Lower lobe of right lung (tissue), 2 donors: ENCODE measurements around the gene SCP2. TPM values are rescaled to one million over a fixed set of nuclear protein-coding genes. Genes with fewer than 3 reads are reported as not detected.

Source experiments
- ATAC-seq, 2 donors: fragments of 200-7000 bp; cut with Tn5 transposase; one replicate each; pipeline ENCODE4 v1.9.1; 2020 to 2022; ENCODE audit warnings: mild to moderate bottlenecking in 2 of 2, moderate library complexity in 2 of 2
- DNase-seq: peaks from one replicate; pipeline ENCODE4 v3.0.0-alpha.2; 2020
- H3K27ac ChIP-seq: fragments of 200-600 bp; one replicate; pipeline ENCODE4 v1.8.0; 2022
- H3K27me3 ChIP-seq: fragments of 200-600 bp; one replicate; pipeline ENCODE4 v1.8.0; 2022; ENCODE audit warnings: low read depth
- H3K36me3 ChIP-seq: fragments of 200-600 bp; one replicate; pipeline ENCODE4 v1.8.0; 2022; ENCODE audit warnings: mild to moderate bottlenecking
- H3K4me1 ChIP-seq: fragments of 200-600 bp; one replicate; pipeline ENCODE4 v1.8.0; 2022
- H3K4me3 ChIP-seq: fragments of 200-600 bp; one replicate; pipeline ENCODE4 v1.8.0; 2022; ENCODE audit warnings: mild to moderate bottlenecking
- H3K9me3 ChIP-seq: fragments of 200-600 bp; one replicate; pipeline ENCODE4 v1.8.0; 2022
- intact Hi-C: fragments of 100-400 bp; cut with DNase I; formaldehyde crosslinking; loops from one replicate; pipeline ENCODE4 v1.11.0; 2022
- total RNA-seq: library from RNA; stranded (reverse); fragmentation: NEBNext Ultra II Directional; extraction: Animal tissue kit (Norgen Biotek cat#: 25700); gene quantifications from one replicate; pipeline ENCODE4 v1.2.1, GENCODE V29; 2021
- TF ChIP-seq, protein P1 (sequence below): fragments of 200-600 bp; IDR thresholded peaks from one replicate; pipeline ENCODE4 v1.8.0; 2022; ENCODE audit warnings: antibody characterized with exemption, mild to moderate bottlenecking
- donor health status: DM: no; HTN: yes; CAD: no; lungs with severe emphysema.

Gene SCP2
- total RNA-seq, 1 donor from 2014 or later = 148 TPM

DNA sequence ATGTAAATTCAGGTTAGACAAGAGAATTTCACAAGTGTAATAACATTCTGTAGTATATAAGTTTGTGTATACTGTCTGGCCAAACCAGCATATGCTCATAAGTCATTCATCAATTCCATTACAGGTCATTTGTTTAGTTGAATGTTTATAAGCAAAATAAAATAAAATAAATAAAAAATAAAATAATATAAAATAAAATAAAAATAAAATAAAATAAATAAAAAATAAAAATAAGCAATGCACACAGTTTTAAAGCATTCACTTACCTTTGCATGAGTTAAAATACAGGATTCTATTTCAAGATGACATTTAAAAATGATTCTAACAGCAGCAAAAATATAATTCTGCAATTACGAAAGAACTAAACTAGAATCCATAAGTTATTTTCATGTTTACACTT is 144.8 kb downstream of the SCP2 start:
- Histone ChIP-seq H3K36me3 (peaks cover 7% of the 10 kb centered on the region), H3K4me3 (no peak overlapping the region), H3K4me1 (no peaks in the 10 kb centered on the region), H3K27me3 (no peaks in the 10 kb centered on the region), H3K27ac (no peak overlapping the region), H3K9me3 (no peaks in the 10 kb centered on the region)
- no peak for ATAC-seq
- intact Hi-C loops = no loop called here
- TF ChIP-seq, protein P1, sequence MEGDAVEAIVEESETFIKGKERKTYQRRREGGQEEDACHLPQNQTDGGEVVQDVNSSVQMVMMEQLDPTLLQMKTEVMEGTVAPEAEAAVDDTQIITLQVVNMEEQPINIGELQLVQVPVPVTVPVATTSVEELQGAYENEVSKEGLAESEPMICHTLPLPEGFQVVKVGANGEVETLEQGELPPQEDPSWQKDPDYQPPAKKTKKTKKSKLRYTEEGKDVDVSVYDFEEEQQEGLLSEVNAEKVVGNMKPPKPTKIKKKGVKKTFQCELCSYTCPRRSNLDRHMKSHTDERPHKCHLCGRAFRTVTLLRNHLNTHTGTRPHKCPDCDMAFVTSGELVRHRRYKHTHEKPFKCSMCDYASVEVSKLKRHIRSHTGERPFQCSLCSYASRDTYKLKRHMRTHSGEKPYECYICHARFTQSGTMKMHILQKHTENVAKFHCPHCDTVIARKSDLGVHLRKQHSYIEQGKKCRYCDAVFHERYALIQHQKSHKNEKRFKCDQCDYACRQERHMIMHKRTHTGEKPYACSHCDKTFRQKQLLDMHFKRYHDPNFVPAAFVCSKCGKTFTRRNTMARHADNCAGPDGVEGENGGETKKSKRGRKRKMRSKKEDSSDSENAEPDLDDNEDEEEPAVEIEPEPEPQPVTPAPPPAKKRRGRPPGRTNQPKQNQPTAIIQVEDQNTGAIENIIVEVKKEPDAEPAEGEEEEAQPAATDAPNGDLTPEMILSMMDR = no peak
- no peak for DNase-seq

DNA sequence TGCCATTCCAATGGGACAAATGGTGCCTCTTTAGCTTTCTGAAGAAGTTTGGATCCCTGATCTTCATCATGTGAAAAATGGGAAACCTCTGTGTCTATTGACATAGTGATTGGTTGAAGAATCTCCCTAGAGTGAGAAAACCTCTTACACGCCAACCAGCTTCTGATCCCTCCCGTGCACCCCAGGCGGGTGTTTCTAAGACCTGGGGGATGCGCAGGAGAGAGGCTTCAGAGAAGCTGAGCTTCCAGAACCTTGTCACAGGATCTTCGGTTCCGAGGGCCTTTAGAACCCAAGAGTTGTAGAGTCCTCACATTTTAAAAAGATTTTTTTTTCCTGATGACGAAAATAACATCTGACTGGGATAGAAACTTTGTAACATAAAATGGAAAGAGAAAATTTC is 146.2 kb downstream of the SCP2 start:
- DNase-seq (no peak), ATAC-seq (no peak)
- TF ChIP-seq, protein P1 = no peak
- intact Hi-C loops = no loop called here
- H3K9me3 ChIP-seq = no peaks in the 10 kb centered on the region
- no peaks in the 10 kb centered on the region for H3K4me1 ChIP-seq
- no peaks in the 10 kb centered on the region for H3K27me3 ChIP-seq
- no peak overlapping the region for H3K4me3 ChIP-seq
- no peak overlapping the region for H3K27ac ChIP-seq
- peaks cover 9% of the 10 kb centered on the region for H3K36me3 ChIP-seq

DNA sequence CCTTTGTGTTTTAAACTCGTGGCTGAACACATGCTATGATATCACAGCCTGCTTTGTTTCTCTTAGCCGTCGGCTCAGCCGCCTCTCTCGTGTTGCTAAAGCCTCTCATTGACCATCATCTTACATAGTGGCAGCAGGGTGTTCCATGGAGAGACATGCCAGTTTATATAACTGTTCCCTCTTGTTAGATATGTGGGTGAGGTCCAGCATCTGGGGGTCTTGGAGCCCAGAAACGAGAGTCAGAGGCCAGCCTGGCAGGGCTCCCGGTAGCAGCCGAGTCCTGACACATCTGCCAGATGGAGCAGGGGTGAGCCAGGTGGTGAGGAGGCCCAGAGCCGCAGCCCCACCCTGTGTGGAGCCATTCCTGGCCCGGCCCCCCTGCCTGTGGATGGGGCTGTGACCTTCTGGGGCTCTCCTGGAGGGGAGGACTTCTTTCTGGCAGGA is 146.8 kb downstream of the SCP2 start:
- TF ChIP-seq, protein P1 = no peak
- no peaks in the 10 kb centered on the region for H3K27me3 ChIP-seq
- H3K36me3 ChIP-seq = peaks cover 9% of the 10 kb centered on the region
- no peak for ATAC-seq
- no peaks in the 10 kb centered on the region for H3K9me3 ChIP-seq
- H3K27ac ChIP-seq = no peak overlapping the region
- peak; percentile 42 for DNase-seq
- no peak overlapping the region for H3K4me3 ChIP-seq
- no peaks in the 10 kb centered on the region for H3K4me1 ChIP-seq
- intact Hi-C loops = no loop called here

DNA sequence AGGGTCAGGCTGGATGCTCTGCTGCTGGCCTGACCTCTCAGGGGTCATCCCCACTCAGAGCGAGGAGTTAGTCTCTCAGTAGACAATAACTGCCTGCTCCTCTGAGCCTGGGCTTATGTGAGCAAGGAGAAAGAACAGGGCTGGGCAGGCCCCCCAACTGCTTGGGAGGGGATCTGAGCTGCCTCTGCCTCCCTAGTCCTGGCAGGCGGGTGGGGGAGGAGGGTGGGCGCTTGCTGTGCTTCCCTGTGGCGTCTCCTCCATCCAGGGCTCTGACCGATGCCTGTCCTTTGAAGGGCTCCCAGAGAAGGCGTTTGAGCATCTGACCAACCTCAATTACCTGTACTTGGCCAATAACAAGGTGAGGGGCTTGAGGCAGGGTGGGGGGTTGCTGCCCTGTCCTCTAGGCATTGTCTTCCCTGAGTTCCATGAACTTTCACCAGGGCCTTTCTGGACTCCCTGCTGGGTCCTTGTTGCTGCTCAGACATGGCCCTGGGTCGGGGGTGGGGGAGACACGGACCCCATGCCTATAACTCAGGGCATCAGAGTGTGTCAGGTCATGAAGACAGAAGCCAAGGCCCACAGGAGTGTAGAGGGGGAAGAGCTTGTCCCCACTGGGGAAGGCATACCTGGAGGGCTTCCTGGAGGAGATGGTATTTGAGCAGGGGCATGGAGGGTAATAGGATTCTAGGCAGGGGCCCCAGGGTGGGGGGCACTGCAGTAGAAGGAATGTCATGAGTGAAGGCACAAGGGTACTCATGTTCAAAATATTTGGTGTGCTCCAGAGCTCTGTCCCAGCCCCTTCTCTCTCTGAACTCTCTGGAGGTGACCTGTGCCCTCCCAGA is 147.5 kb downstream of the SCP2 start:
- TF ChIP-seq, protein P1 = no peak
- intact Hi-C loops = no loop called here
- Histone ChIP-seq H3K27ac (no peak overlapping the region), H3K4me3 (no peak overlapping the region), H3K9me3 (no peaks in the 10 kb centered on the region), H3K27me3 (no peaks in the 10 kb centered on the region), H3K4me1 (no peaks in the 10 kb centered on the region), H3K36me3 (peaks cover 9% of the 10 kb centered on the region)
- ATAC-seq (no peak), DNase-seq (peak; percentile 19)

DNA sequence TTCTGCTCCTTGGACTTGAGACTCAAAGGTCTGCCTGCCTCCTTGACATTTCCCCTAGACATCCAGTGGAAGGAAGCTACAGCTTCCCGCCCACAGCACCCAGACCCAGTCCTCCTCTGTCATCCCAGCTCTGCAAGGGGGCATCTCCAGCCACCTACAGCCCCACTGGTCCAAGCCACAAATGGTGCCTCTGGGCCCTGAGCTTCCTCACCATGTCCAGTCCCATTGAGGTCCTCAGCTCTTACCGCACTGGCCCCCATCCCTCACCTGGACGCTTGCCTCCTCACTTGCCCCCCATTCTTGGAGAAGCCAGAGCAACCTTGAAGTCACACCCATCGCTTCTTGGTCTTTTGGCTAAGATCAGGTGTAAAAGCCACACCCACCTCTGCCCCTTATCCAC is 148.1 kb downstream of the SCP2 start:
- Histone ChIP-seq H3K4me3 (no peak overlapping the region), H3K9me3 (no peaks in the 10 kb centered on the region), H3K36me3 (peaks cover 8% of the 10 kb centered on the region), H3K4me1 (no peaks in the 10 kb centered on the region), H3K27me3 (no peaks in the 10 kb centered on the region), H3K27ac (no peak overlapping the region)
- ATAC-seq = no peak
- TF ChIP-seq, protein P1 = no peak
- peak; percentile 17 for DNase-seq
- intact Hi-C loops = no loop called here
